Liver (tissue), 3 donors: Measurements from ENCODE around the gene INO80D.
A peak's percentile ranks its signal among the peaks of the same experiment; 100 is the strongest.

Experiments
- FOXA1 ChIP-seq: IDR thresholded peaks from 2 replicates; pipeline ENCODE4 v1.6.1; 2016; ENCODE audit warnings: antibody characterized with exemption
- HNF4A ChIP-seq, 2 donors: conservative IDR thresholded peaks; 2 replicates each; pipeline ENCODE4 v1.6.1; 2016; ENCODE audit warnings: antibody characterized with exemption in 2 of 2, mild to moderate bottlenecking in 2 of 2
- HNF4G ChIP-seq: IDR thresholded peaks from 2 replicates; pipeline ENCODE4 v1.6.1; 2016; ENCODE audit warnings: antibody characterized with exemption
- SP1 ChIP-seq: IDR thresholded peaks from 2 replicates; pipeline ENCODE4 v1.6.1; 2018; ENCODE audit warnings: antibody characterized with exemption, mild to moderate bottlenecking
- TAF1 ChIP-seq: conservative IDR thresholded peaks from 2 replicates; pipeline ENCODE4 v1.6.1; 2016; ENCODE audit warnings: antibody characterized with exemption, mild to moderate bottlenecking
- YY1 ChIP-seq: IDR thresholded peaks from 2 replicates; pipeline ENCODE4 v1.6.1; 2016; ENCODE audit warnings: antibody characterized with exemption, mild to moderate bottlenecking
- TF ChIP-seq, protein P1 (sequence below): fragments of 150-350 bp; IDR thresholded peaks from 2 replicates; pipeline ENCODE4 v1.5.1; 2017; ENCODE audit warnings: improper control_type of control experiment, low read depth, low read length; ENCODE audit not compliant: missing input control
- TF ChIP-seq, protein P2 (sequence below): IDR thresholded peaks from 2 replicates; pipeline ENCODE4 v1.6.1; 2016; ENCODE audit warnings: antibody characterized with exemption
- TF ChIP-seq, protein P3 (sequence below): IDR thresholded peaks from 2 replicates; pipeline ENCODE4 v1.6.1; 2016; ENCODE audit warnings: antibody characterized with exemption, mild to moderate bottlenecking
- TF ChIP-seq, protein P4 (sequence below): IDR thresholded peaks from 2 replicates; pipeline ENCODE4 v1.6.1; 2016; ENCODE audit warnings: antibody characterized with exemption
- donor health status: healthy.
- donor health status: healthy.

DNA sequence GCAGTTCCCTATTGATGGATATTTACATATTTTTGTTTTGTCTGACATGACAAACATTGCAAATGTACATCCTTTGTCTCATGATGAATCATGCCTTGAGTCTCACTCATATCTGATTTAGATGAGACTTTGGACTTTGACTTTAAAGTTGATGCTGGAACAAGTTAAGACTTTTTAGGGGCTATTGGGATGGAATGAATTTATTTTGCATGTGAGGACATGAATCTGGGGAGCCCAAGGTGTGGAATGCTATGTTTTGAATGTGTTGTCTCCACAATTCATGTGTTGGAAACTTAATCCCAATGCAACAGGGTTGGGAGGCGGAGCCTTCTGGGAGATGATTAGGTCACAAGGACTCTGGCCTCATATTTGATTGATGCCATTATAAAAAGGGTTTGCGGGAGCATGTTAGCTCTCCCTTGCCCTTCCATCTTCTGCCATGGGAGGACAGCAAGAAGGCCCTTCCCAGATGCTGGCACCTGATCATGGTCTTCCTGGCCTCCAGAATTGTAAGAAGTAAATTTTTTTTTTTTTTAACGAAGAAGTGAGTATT, 29.1 kb upstream of the INO80D start:
- TF ChIP-seq YY1 (no peak), HNF4G (no peak), HNF4A (conservative IDR thresholded peaks at IDR 0.05) (peak; percentile 33 to 35), SP1 (no peak), TAF1 (no peak), FOXA1 (no peak)
- TF ChIP-seq, protein P1, sequence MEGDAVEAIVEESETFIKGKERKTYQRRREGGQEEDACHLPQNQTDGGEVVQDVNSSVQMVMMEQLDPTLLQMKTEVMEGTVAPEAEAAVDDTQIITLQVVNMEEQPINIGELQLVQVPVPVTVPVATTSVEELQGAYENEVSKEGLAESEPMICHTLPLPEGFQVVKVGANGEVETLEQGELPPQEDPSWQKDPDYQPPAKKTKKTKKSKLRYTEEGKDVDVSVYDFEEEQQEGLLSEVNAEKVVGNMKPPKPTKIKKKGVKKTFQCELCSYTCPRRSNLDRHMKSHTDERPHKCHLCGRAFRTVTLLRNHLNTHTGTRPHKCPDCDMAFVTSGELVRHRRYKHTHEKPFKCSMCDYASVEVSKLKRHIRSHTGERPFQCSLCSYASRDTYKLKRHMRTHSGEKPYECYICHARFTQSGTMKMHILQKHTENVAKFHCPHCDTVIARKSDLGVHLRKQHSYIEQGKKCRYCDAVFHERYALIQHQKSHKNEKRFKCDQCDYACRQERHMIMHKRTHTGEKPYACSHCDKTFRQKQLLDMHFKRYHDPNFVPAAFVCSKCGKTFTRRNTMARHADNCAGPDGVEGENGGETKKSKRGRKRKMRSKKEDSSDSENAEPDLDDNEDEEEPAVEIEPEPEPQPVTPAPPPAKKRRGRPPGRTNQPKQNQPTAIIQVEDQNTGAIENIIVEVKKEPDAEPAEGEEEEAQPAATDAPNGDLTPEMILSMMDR, result no peak
- TF ChIP-seq, protein P2, sequence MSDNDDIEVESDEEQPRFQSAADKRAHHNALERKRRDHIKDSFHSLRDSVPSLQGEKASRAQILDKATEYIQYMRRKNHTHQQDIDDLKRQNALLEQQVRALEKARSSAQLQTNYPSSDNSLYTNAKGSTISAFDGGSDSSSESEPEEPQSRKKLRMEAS, result no peak
- TF ChIP-seq, protein P3, sequence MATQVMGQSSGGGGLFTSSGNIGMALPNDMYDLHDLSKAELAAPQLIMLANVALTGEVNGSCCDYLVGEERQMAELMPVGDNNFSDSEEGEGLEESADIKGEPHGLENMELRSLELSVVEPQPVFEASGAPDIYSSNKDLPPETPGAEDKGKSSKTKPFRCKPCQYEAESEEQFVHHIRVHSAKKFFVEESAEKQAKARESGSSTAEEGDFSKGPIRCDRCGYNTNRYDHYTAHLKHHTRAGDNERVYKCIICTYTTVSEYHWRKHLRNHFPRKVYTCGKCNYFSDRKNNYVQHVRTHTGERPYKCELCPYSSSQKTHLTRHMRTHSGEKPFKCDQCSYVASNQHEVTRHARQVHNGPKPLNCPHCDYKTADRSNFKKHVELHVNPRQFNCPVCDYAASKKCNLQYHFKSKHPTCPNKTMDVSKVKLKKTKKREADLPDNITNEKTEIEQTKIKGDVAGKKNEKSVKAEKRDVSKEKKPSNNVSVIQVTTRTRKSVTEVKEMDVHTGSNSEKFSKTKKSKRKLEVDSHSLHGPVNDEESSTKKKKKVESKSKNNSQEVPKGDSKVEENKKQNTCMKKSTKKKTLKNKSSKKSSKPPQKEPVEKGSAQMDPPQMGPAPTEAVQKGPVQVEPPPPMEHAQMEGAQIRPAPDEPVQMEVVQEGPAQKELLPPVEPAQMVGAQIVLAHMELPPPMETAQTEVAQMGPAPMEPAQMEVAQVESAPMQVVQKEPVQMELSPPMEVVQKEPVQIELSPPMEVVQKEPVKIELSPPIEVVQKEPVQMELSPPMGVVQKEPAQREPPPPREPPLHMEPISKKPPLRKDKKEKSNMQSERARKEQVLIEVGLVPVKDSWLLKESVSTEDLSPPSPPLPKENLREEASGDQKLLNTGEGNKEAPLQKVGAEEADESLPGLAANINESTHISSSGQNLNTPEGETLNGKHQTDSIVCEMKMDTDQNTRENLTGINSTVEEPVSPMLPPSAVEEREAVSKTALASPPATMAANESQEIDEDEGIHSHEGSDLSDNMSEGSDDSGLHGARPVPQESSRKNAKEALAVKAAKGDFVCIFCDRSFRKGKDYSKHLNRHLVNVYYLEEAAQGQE, result no peak
- TF ChIP-seq, protein P4, sequence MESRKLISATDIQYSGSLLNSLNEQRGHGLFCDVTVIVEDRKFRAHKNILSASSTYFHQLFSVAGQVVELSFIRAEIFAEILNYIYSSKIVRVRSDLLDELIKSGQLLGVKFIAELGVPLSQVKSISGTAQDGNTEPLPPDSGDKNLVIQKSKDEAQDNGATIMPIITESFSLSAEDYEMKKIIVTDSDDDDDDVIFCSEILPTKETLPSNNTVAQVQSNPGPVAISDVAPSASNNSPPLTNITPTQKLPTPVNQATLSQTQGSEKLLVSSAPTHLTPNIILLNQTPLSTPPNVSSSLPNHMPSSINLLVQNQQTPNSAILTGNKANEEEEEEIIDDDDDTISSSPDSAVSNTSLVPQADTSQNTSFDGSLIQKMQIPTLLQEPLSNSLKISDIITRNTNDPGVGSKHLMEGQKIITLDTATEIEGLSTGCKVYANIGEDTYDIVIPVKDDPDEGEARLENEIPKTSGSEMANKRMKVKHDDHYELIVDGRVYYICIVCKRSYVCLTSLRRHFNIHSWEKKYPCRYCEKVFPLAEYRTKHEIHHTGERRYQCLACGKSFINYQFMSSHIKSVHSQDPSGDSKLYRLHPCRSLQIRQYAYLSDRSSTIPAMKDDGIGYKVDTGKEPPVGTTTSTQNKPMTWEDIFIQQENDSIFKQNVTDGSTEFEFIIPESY, result no peak
